K562 (cell line): Measurements from ENCODE around the gene RRH. TPM values are rescaled to one million over a fixed set of nuclear protein-coding genes. Genes with fewer than 3 reads are reported as not detected.
A peak's percentile ranks its signal among the peaks of the same experiment; 100 is the strongest.

Experiments used
- AFF1 ChIP-seq, 2 experiments: fragments of 450-650 bp; IDR thresholded peaks; 2 replicates each; pipeline ENCODE4 v1.6.1; 2018; ENCODE audit warnings: mild to moderate bottlenecking in 2 of 2, low read depth in 1 of 2; ENCODE audit not compliant: partially characterized antibody in 2 of 2
- EWSR1 ChIP-seq: fragments of 450-650 bp; IDR thresholded peaks from 2 replicates; pipeline ENCODE4 v1.6.1; 2018; ENCODE audit warnings: borderline replicate concordance, mild to moderate bottlenecking, low read depth, moderate library complexity; ENCODE audit not compliant: partially characterized antibody
- FOXM1 ChIP-seq, 2 experiments: fragments of 450-650 bp in 1 of 2; sonication (generic) in 1 of 2; formaldehyde crosslinking in 1 of 2; IDR thresholded peaks; 2 replicates each; pipeline versions ENCODE4 v1.6.1 to v1.9.0; 2017 to 2022; ENCODE audit warnings: low read depth in 2 of 2, mild to moderate bottlenecking in 2 of 2, missing genetic modification reagents in 1 of 2, moderate library complexity in 1 of 2
- KAT2B ChIP-seq: IDR thresholded peaks from one replicate; pipeline ENCODE4 v1.6.1; 2012; ENCODE audit warnings: low read depth, mild to moderate bottlenecking, control low read depth, inconsistent platforms, low read length, moderate library complexity
- MEIS2 ChIP-seq: fragments of 450-650 bp; IDR thresholded peaks from 2 replicates; pipeline ENCODE4 v1.6.1; 2014; ENCODE audit warnings: mild to moderate bottlenecking; ENCODE audit not compliant: partially characterized antibody
- PCBP1 ChIP-seq: fragments of 200-400 bp; formaldehyde crosslinking; IDR thresholded peaks from 2 replicates; pipeline ENCODE4 v1.6.1; 2018; ENCODE audit warnings: mild to moderate bottlenecking, low read depth, low read length; ENCODE audit not compliant: poor library complexity, severe bottlenecking
- RAD21 ChIP-seq, 2 experiments: fragments of 250-450 bp in 1 of 2; fragments of 450-650 bp in 1 of 2; sonication (Bioruptor Pico) in 1 of 2; formaldehyde crosslinking in 1 of 2; IDR thresholded peaks in 1 of 2; conservative IDR thresholded peaks in 1 of 2; 2 replicates each; pipeline versions ENCODE4 v1.4.0 to v1.8.0; 2020 to 2022; ENCODE audit warnings: mild to moderate bottlenecking in 2 of 2, moderate library complexity in 1 of 2
- RB1 ChIP-seq: fragments of 450-650 bp; IDR thresholded peaks from 2 replicates; pipeline ENCODE4 v1.6.1; 2017; ENCODE audit warnings: low read depth, mild to moderate bottlenecking
- SMC3 ChIP-seq: conservative IDR thresholded peaks from 2 replicates; pipeline ENCODE4 v1.6.1; 2011; ENCODE audit warnings: low read depth, low read length, improper control_type of control experiment; ENCODE audit not compliant: insufficient read depth
- TFAP4 ChIP-seq: sonication (generic); formaldehyde crosslinking; IDR thresholded peaks from 2 replicates; pipeline ENCODE4 v1.8.0; 2022; ENCODE audit warnings: missing genetic modification reagents, mild to moderate bottlenecking, moderate library complexity, borderline replicate concordance
- TFE3 ChIP-seq: fragments of 450-650 bp; formaldehyde crosslinking; IDR thresholded peaks from 2 replicates; pipeline ENCODE4 v1.4.0; 2020; ENCODE audit warnings: mild to moderate bottlenecking, mixed read lengths
- THAP12 ChIP-seq: fragments of 250-450 bp; sonication (Bioruptor Pico); IDR thresholded peaks from 2 replicates; pipeline ENCODE4 v1.9.0; 2021; ENCODE audit warnings: mild to moderate bottlenecking, inconsistent platforms
- THRAP3 ChIP-seq: fragments of 450-650 bp; IDR thresholded peaks from 2 replicates; pipeline ENCODE4 v1.6.1; 2016; ENCODE audit warnings: mild to moderate bottlenecking, inconsistent platforms, borderline replicate concordance
- ZNF121 ChIP-seq: sonication (generic); formaldehyde crosslinking; conservative IDR thresholded peaks from 2 replicates; pipeline ENCODE4 v1.8.0; 2022; ENCODE audit warnings: missing genetic modification reagents
- polyA plus RNA-seq, 8 experiments: library from polyadenylated mRNA; depleted of rRNA in 4 of 8; stranded (reverse) in 5 of 8; unstranded in 3 of 8; fragments of >200 nt; fragmentation: Nextera tagmentation in 2 of 8; fragmentation: Illumina TruSeq in 1 of 8; extraction: Ambion mirVana in 2 of 8; extraction: Trizol in 1 of 8; gene quantifications; 2 replicates each; pipeline versions ENCODE4 v1.2.1 to v1.2.3, GENCODE V29; 2011 to 2014; ENCODE audit warnings: inconsistent platforms in 1 of 8, missing spikeins in 1 of 8
- total RNA-seq, 7 experiments: library from RNA; depleted of rRNA in 6 of 7; stranded (reverse); fragments of >200 nt in 6 of 7; fragmentation: Illumina TruSeq in 2 of 7; extraction: Trizol in 2 of 7; gene quantifications; 2 replicates each; pipeline versions ENCODE4 v1.2.1 to v1.2.3, GENCODE V29; 2011 to 2021; ENCODE audit warnings: low replicate concordance in 1 of 7

The RRH gene
- total and polyA plus RNA-seq, 9 of the 15 experiments (the other 6 are each of a cell fraction or from before 2014, with no cell fraction given) = 0.04 to 0.31 (median 0.12) TPM; not detected in 3

- TF ChIP-seq TFAP4 (CRISPR knock-in tag) (peak; percentile 45; the same call in 1 of the 2 replicates), FOXM1 (IDR thresholded peaks at IDR 0.05; ENCODE audit: low read depth) (no peak), FOXM1 (CRISPR knock-in tag; IDR thresholded peaks at IDR 0.05; ENCODE audit: low read depth) (no peak), THRAP3 (no peak), AFF1 (IDR thresholded peaks at IDR 0.05; ENCODE audit: low read depth in 1 of 2, partially characterized antibody in 2 of 2) (no peak), MEIS2 (peak; percentile 83), TFE3 (CRISPR knock-in tag) (no peak), KAT2B (no peak), EWSR1 (no peak), RB1 (0 out of 2 replicates have a peak, but pooled peaks have one; percentile 21), THAP12 (CRISPR knock-in tag) (no peak), RAD21 (CRISPR knock-in tag; conservative IDR thresholded peaks at IDR 0.05 in 1 of 2, IDR thresholded peaks at IDR 0.05 in 1 of 2) (peak; percentile 66 to 76), ZNF121 (CRISPR knock-in tag) (peak; percentile 40; the same call in 1 of the 2 replicates), PCBP1 (no peak), SMC3 (0 out of 2 replicates have a peak, but pooled peaks have one; percentile 46)
Observed at GRCh38 chr4:109803924-109804571, 23.7 kb upstream of the RRH start (continued).
